Measurements from ENCODE around the gene KRT12. TPM values are rescaled to one million over a fixed set of nuclear protein-coding genes. Genes with fewer than 3 reads are reported as not detected.

Gene KRT12
- total and polyA plus RNA-seq, 9 of the 15 experiments (the other 6 are each of a cell fraction or from before 2014, with no cell fraction given) = 0.18 to 7.0 (median 2.2) TPM

DNA sequence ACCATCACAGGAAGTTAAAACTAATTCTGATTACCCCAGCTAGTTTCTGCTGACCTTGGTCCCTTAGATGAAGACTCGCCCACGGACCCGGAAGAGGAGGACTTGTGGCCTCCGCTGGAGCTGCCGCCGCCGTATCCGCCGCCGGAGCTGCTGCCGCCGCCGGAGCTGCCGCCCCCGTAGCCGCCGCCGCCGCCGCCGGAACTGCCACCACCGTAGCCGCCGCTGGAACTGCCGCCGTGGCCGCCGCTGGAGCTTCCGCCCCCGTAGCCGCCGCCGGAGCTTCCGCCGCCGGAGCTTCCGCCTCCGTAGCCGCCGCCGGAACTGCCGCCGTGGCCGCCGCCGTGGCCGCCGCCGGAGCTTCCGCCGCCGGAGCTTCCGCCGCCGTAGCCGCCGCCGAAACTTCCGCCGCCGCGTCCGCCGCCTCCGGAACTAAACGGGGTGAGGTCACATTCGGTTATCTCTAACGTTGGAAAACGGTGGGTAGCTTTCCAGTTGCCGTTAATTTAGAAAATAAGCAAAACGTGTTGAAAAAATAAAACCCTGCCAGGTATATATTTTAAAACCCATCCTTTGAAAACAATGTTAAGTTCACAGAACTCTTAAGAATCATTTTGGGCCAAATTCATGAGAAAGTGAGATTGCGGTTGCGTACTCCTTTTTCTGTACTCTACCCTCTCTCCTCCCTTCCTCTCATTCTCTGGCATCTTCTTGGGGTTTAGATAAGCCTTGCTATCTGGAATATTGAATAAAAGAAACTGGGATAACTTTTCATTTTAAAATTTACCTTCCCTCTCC, 48.1 kb downstream of the KRT12 start (continued):
- TF ChIP-seq ZBTB7A (IDR thresholded peaks at IDR 0.05; ENCODE audit: borderline replicate concordance, control insufficient read depth, low read depth, low read length) (no peak), HOXB6 (CRISPR knock-in tag; IDR thresholded peaks at IDR 0.05; ENCODE audit: borderline replicate concordance) (no peak), ZNF561 (CRISPR knock-in tag; conservative IDR thresholded peaks at IDR 0.05) (no peak), ZKSCAN3 (CRISPR knock-in tag; IDR thresholded peaks at IDR 0.05) (no peak), ARHGAP35 (IDR thresholded peaks at IDR 0.05; ENCODE audit: partially characterized antibody) (no peak), ZNF586 (CRISPR knock-in tag; conservative IDR thresholded peaks at IDR 0.05) (peak; percentile 83; the same call in 1 of the 2 replicates), HNRNPL (IDR thresholded peaks at IDR 0.05; ENCODE audit: low read depth, low read length) (0 out of 2 replicates have a peak, but pooled peaks have one; percentile 20), REST (IDR thresholded peaks at IDR 0.05; ENCODE audit: borderline replicate concordance) (peak; percentile 38), REST (CRISPR knock-in tag; IDR thresholded peaks at IDR 0.05; ENCODE audit: low read depth) (no peak), ZFP1 (CRISPR knock-in tag; IDR thresholded peaks at IDR 0.05) (no peak), HDAC1 (IDR thresholded peaks at IDR 0.05) (peak in 1 of 2 experiments; percentile 38; a peak in 2 of 4 replicates), KDM2B (CRISPR knock-in tag; IDR thresholded peaks at IDR 0.05) (no peak), DNMT1 (IDR thresholded peaks at IDR 0.05) (no peak), SUPT5H (IDR thresholded peaks at IDR 0.05) (no peak; the same call in none of the 2 replicates), POLR3A (IDR thresholded peaks at IDR 0.05; ENCODE audit: borderline replicate concordance, extremely low read depth, insufficient read depth, insufficient read length) (no peak), ZNF280B (CRISPR knock-in tag; IDR thresholded peaks at IDR 0.05) (no peak), ELF4 (CRISPR knock-in tag; IDR thresholded peaks at IDR 0.05) (0 out of 2 replicates have a peak, but pooled peaks have one; percentile 65), ZSCAN32 (CRISPR knock-in tag; IDR thresholded peaks at IDR 0.05) (peak; percentile 28; the same call in 1 of the 2 replicates)
- TF ChIP-seq, protein P1, sequence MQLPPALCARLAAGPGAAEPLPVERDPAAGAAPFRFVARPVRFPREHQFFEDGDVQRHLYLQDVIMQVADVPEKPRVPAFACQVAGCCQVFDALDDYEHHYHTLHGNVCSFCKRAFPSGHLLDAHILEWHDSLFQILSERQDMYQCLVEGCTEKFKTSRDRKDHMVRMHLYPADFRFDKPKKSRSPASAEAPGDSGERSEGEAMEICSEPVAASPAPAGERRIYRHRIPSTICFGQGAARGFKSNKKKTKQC (CRISPR knock-in tag; IDR thresholded peaks at IDR 0.05) = no peak
